IMR-90 (cell line): ENCODE results near the gene RNF112. TPM values are rescaled to one million over a fixed set of nuclear protein-coding genes. Genes with fewer than 3 reads are reported as not detected.

Source experiments
- ATAC-seq: fragments of 200-7000 bp; cut with Tn5 transposase; 2 replicates; pipeline ENCODE4 v1.9.1; 2020; ENCODE audit warnings: low read depth, mild to moderate bottlenecking, moderate library complexity
- BruUV-seq: library from RNA; stranded (reverse); fragments of 400-500 nt; replicated peaks from 2 replicates; lab custom pipeline; 2021; lab: Mats Ljungman, UMichigan
- CTCF ChIA-PET: fragments of 300-600 bp; formaldehyde crosslinking; extraction: SDS; loops from one replicate; lab custom pipeline; 2021; ENCODE audit warnings: antibody characterized with exemption; lab: Yijun Ruan, JAX
- POLR2A ChIA-PET: fragments of 300-600 bp; sonication (Branson Sonifier 250); formaldehyde crosslinking; loops from one replicate; lab custom pipeline; 2022; ENCODE audit warnings: antibody characterized with exemption; ENCODE audit not compliant: unreplicated experiment; lab: Charles Lee
- DNase-seq: peaks from one replicate; pipeline ENCODE4 v3.0.0; 2013
- H2AFZ ChIP-seq: replicated peaks from 2 replicates; pipeline ENCODE3; 2013; ENCODE audit warnings: low read length, mild to moderate bottlenecking; ENCODE audit not compliant: poor library complexity
- H2AK5ac ChIP-seq: 2 replicates; pipeline ENCODE4 v1.6.1; 2013; ENCODE audit warnings: low read depth, low read length, inconsistent platforms
- H2AK9ac ChIP-seq: replicated peaks from 2 replicates; pipeline ENCODE3; 2013; ENCODE audit warnings: mild to moderate bottlenecking, low read depth, low read length, moderate library complexity; ENCODE audit not compliant: poor library complexity
- H2BK120ac ChIP-seq: 2 replicates; pipeline ENCODE4 v1.6.1; 2013; ENCODE audit warnings: low read depth, low read length, inconsistent platforms
- H2BK15ac ChIP-seq: 3 replicates; pipeline ENCODE4 v1.6.1; 2013; ENCODE audit warnings: low read depth, low read length, inconsistent platforms
- H2BK20ac ChIP-seq: 2 replicates; pipeline ENCODE4 v1.6.1; 2013; ENCODE audit warnings: low read depth, mild to moderate bottlenecking, inconsistent platforms, low read length, moderate library complexity
- H2BK5ac ChIP-seq: 2 replicates; pipeline ENCODE4 v1.6.1; 2013; ENCODE audit warnings: mild to moderate bottlenecking, low read depth, low read length, inconsistent platforms; ENCODE audit not compliant: poor library complexity, severe bottlenecking
- H3K14ac ChIP-seq: replicated peaks from 2 replicates; pipeline ENCODE4 v1.6.1; 2013; ENCODE audit warnings: low read depth, low read length, inconsistent platforms
- H3K18ac ChIP-seq: 2 replicates; pipeline ENCODE4 v1.6.1; 2013; ENCODE audit warnings: low read depth, low read length, control low read depth
- H3K23ac ChIP-seq: 2 replicates; pipeline ENCODE4 v1.6.1; 2013; ENCODE audit warnings: low read depth, low read length, inconsistent platforms
- H3K27ac ChIP-seq: 2 replicates; pipeline ENCODE4 v1.5.1; 2013; ENCODE audit warnings: mild to moderate bottlenecking, control low read depth, low read length; ENCODE audit not compliant: insufficient read depth
- H3K27me3 ChIP-seq: 2 replicates; pipeline ENCODE4 v1.6.1; 2013; ENCODE audit warnings: low read length; ENCODE audit not compliant: control insufficient read depth, insufficient read depth
- H3K36me3 ChIP-seq: 2 replicates; pipeline ENCODE4 v1.6.1; 2013; ENCODE audit warnings: low read length, mixed read lengths; ENCODE audit not compliant: control insufficient read depth, insufficient read depth
- H3K4ac ChIP-seq: 2 replicates; pipeline ENCODE4 v1.6.1; 2013; ENCODE audit warnings: low read depth, low read length, inconsistent platforms
- H3K4me1 ChIP-seq: 2 replicates; pipeline ENCODE4 v1.6.1; 2013; ENCODE audit warnings: low read length, mixed read lengths; ENCODE audit not compliant: control insufficient read depth, insufficient read depth
- H3K4me2 ChIP-seq: 2 replicates; pipeline ENCODE4 v1.6.1; 2013; ENCODE audit warnings: low read depth, mild to moderate bottlenecking, control low read depth, low read length, moderate library complexity
- H3K4me3 ChIP-seq: 2 replicates; pipeline ENCODE4 v1.5.1; 2013; ENCODE audit warnings: low read depth, mild to moderate bottlenecking, control low read depth, low read length, moderate library complexity; ENCODE audit not compliant: insufficient read depth
- H3K56ac ChIP-seq: 2 replicates; pipeline ENCODE4 v1.6.1; 2013; ENCODE audit warnings: low read length, inconsistent platforms; ENCODE audit not compliant: insufficient read depth; ENCODE audit errors: extremely low read depth
- H3K79me1 ChIP-seq, 2 experiments: 2 replicates each; pipeline ENCODE4 v1.6.1; 2013; ENCODE audit warnings: low read length in 2 of 2, inconsistent platforms in 1 of 2, low read depth in 1 of 2
- H3K9ac ChIP-seq: 2 replicates; pipeline ENCODE4 v1.6.1; 2013; ENCODE audit warnings: low read depth, low read length, control low read depth
- H3K9me1 ChIP-seq: 2 replicates; pipeline ENCODE4 v1.6.1; 2013; ENCODE audit warnings: low read length, inconsistent platforms; ENCODE audit not compliant: insufficient read depth
- H3K9me3 ChIP-seq: 2 replicates; pipeline ENCODE4 v1.6.1; 2013; ENCODE audit warnings: low read length; ENCODE audit not compliant: control insufficient read depth, insufficient read depth
- H4K20me1 ChIP-seq: 2 replicates; pipeline ENCODE4 v1.6.1; 2013; ENCODE audit warnings: low read length, inconsistent platforms; ENCODE audit not compliant: insufficient read depth
- H4K5ac ChIP-seq: 2 replicates; pipeline ENCODE4 v1.6.1; 2013; ENCODE audit warnings: mild to moderate bottlenecking, low read depth, low read length, control low read depth
- H4K8ac ChIP-seq, 2 experiments: 2 replicates each; pipeline ENCODE4 v1.6.1; 2013; ENCODE audit warnings: low read depth in 2 of 2, low read length in 2 of 2, control low read depth in 1 of 2, inconsistent platforms in 1 of 2
- H4K91ac ChIP-seq: 2 replicates; pipeline ENCODE4 v1.6.1; 2013; ENCODE audit warnings: low read depth, low read length, inconsistent platforms; ENCODE audit not compliant: insufficient read depth
- CHD1 ChIP-seq: IDR thresholded peaks from 2 replicates; pipeline ENCODE4 v1.6.1; 2012; ENCODE audit warnings: low read depth, low read length, improper control_type of control experiment
- CTCF ChIP-seq: conservative IDR thresholded peaks from 2 replicates; pipeline ENCODE4 v1.5.1; 2012; ENCODE audit warnings: mild to moderate bottlenecking, low read depth, low read length, improper control_type of control experiment
- ELK1 ChIP-seq: fragments of 150-350 bp; IDR thresholded peaks from 2 replicates; pipeline ENCODE4 v1.6.1; 2016; ENCODE audit warnings: low read depth, mild to moderate bottlenecking, low read length, moderate library complexity, borderline replicate concordance
- MAFK ChIP-seq: IDR thresholded peaks from 2 replicates; pipeline ENCODE4 v1.6.1; 2012; ENCODE audit warnings: low read depth, low read length, improper control_type of control experiment
- MAZ ChIP-seq: IDR thresholded peaks from 2 replicates; pipeline ENCODE4 v1.6.1; 2012; ENCODE audit warnings: low read depth, mild to moderate bottlenecking, low read length, improper control_type of control experiment, moderate library complexity, borderline replicate concordance
- NFE2L2 ChIP-seq: fragments of 150-350 bp; IDR thresholded peaks from 2 replicates; pipeline ENCODE4 v1.6.1; 2016; ENCODE audit warnings: low read depth, mild to moderate bottlenecking, low read length
- RCOR1 ChIP-seq: IDR thresholded peaks from 2 replicates; pipeline ENCODE4 v1.6.1; 2012; ENCODE audit warnings: mild to moderate bottlenecking, low read length, improper control_type of control experiment; ENCODE audit not compliant: insufficient replicate concordance
- RFX5 ChIP-seq: IDR thresholded peaks from 2 replicates; pipeline ENCODE4 v1.8.0; 2012; ENCODE audit warnings: low read depth, mild to moderate bottlenecking, low read length, moderate library complexity
- SMC3 ChIP-seq: fragments of 150-350 bp; IDR thresholded peaks from 2 replicates; pipeline ENCODE4 v1.6.1; 2016; ENCODE audit warnings: low read depth, mild to moderate bottlenecking, antibody characterized with exemption, low read length, moderate library complexity
- WGBS, 2 experiments: methylation state at CpG; one replicate each; pipeline versions ENCODE4 v1.1.5 to v1.1.7; 2013; ENCODE audit warnings: missing lambda C conversion rate in 2 of 2; ENCODE audit not compliant: insufficient read length in 1 of 2; ENCODE audit errors: extremely low coverage in 2 of 2; 5-methylcytosine and 5-hydroxymethylcytosine counted together
- dilution Hi-C: fragments of 300-500 bp; cut with HindIII; formaldehyde crosslinking; loops from one replicate; pipeline ENCODE4 v1.14.3; 2018; ENCODE audit warnings: low sequenced_read_pairs; ENCODE audit not compliant: unreplicated experiment
- in situ Hi-C: fragments of 300-500 bp; cut with MboI; formaldehyde crosslinking; loops from 3 replicates; pipeline ENCODE4 v1.14.3; 2019; ENCODE audit warnings: low sequenced_read_pairs, inconsistent platforms, mixed read lengths
- intact Hi-C: fragments of 100-400 bp; cut with micrococcal nuclease; formaldehyde crosslinking; loops from 2 replicates; pipeline ENCODE4 v1.10.0; 2022
- polyA plus RNA-seq, 3 experiments: library from polyadenylated mRNA; depleted of rRNA; stranded (reverse); fragments of >200 nt; gene quantifications; 2 replicates each; pipeline ENCODE4 v1.2.3, GENCODE V29; 2012; ENCODE audit warnings: low replicate concordance in 1 of 3
- total RNA-seq: library from RNA; depleted of rRNA; stranded (reverse); fragments of >200 nt; gene quantifications from 2 replicates; pipeline ENCODE4 v1.2.3, GENCODE V29; 2012

The RNF112 gene
- total and polyA plus RNA-seq, 2 of the 4 experiments (the other 2 are of a cell fraction) = 2.5 to 5.7 TPM

DNA sequence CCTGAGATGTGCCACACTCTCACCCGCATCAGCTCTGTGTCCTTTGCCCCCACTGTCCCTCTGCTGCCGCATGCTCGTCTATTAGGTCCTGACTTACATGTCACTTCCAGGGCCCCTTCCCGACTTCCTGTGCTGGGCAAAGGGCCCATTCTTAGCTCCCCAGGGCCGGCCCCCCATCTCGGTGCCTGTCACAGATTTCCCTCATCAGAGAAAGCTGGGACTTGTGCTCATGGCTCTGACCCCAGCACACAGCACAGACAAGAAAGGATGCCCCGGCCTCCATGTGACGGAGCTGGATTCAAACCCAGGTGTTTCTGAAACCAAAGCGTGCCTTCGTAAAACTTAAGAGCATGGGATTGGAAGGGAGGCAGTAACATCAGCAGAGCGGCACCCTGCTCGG lies 38.6 kb upstream of the RNF112 start:
- in situ Hi-C loops (no loop called here), dilution Hi-C loops (no loop called here), intact Hi-C loops (no loop called here)
- Histone ChIP-seq H2BK20ac (no peak overlapping the region), H3K27ac (no peak overlapping the region), H3K4me1 (0 out of 2 replicates have a peak, but pooled peaks cover 4% of the 10 kb centered on the region), H3K36me3 (peaks cover 2% of the 10 kb centered on the region; the same call in 1 of the 2 replicates), H3K18ac (no peak overlapping the region), H3K9me1 (peaks cover 3% of the 10 kb centered on the region; the same call in 1 of the 2 replicates), H2AK5ac (no peak overlapping the region), H4K8ac (no peak overlapping the region), H2BK15ac (no peak overlapping the region), H3K27me3 (no peaks in the 10 kb centered on the region), H2AFZ (no peak overlapping the region), H2BK120ac (no peak overlapping the region), H4K5ac (no peak overlapping the region), H3K4me2 (no peak overlapping the region), H3K79me1 (peaks cover 10 to 13% of the 10 kb centered on the region in 2 experiments), H3K56ac (no peak overlapping the region), H3K14ac (no peak overlapping the region), H4K91ac (no peak overlapping the region), H2BK5ac (no peak overlapping the region), H2AK9ac (no peak overlapping the region), H3K9me3 (no peaks in the 10 kb centered on the region), H3K23ac (no peak overlapping the region), H4K20me1 (no peaks in the 10 kb centered on the region; the same call in 1 of the 2 replicates), H3K4me3 (no peak overlapping the region), H3K4ac (no peak overlapping the region), H3K9ac (no peak overlapping the region)
- CTCF ChIA-PET = no interaction called here
- no TSS peak for BruUV-seq
- POLR2A ChIA-PET = no interaction called here
- WGBS, 2 experiments = 51% methylated on average over 5 of the region's 12 CpGs; no CpG with 5 or more reads in 1 of the 2 experiments
- TF ChIP-seq RCOR1 = no peak
- TF ChIP-seq RFX5 = no peak
- TF ChIP-seq MAFK = no peak
- no peak for TF ChIP-seq CHD1
- TF ChIP-seq NFE2L2 = no peak
- no peak for TF ChIP-seq CTCF
- no peak for TF ChIP-seq MAZ
- TF ChIP-seq SMC3 = no peak
- TF ChIP-seq ELK1 = no peak
- ATAC-seq (no peak), DNase-seq (no peak)
